Thyroid gland (tissue), 4 donors: ENCODE data around the gene TIMM17A. TPM values are rescaled to one million over a fixed set of nuclear protein-coding genes. Genes with fewer than 3 reads are reported as not detected.

ENCODE experiments used
- DNase-seq, 2 donors: peaks; one replicate each; pipeline ENCODE4 v3.0.0-alpha.2; 2019
- H3K27ac ChIP-seq, 3 donors: fragments of 200-600 bp; sonication (generic); 1 replicate in 2 of 3; 2 replicates in 1 of 3; pipeline ENCODE4 v1.5.1; 2016 to 2019; ENCODE audit warnings: mild to moderate bottlenecking in 1 of 3, moderate library complexity in 1 of 3
- H3K27me3 ChIP-seq: fragments of 200-600 bp; sonication (generic); one replicate; pipeline ENCODE4 v1.5.1; 2019
- H3K36me3 ChIP-seq, 2 donors: fragments of 200-600 bp; sonication (generic); one replicate each; pipeline ENCODE4 v1.5.1; 2016 to 2019
- H3K4me1 ChIP-seq, 2 donors: fragments of 200-600 bp; sonication (generic); one replicate each; pipeline ENCODE4 v1.5.1; 2017 to 2019
- H3K4me3 ChIP-seq, 3 donors: fragments of 200-600 bp; sonication (generic); replicated peaks in 1 of 3; 1 replicate in 2 of 3; 2 replicates in 1 of 3; pipeline ENCODE4 v1.5.1; 2016; ENCODE audit warnings: mild to moderate bottlenecking in 1 of 3
- H3K9me3 ChIP-seq: fragments of 200-600 bp; sonication (generic); one replicate; pipeline ENCODE4 v1.5.1; 2017
- POLR2A ChIP-seq, 2 donors: fragments of 450-650 bp; IDR thresholded peaks; one replicate each; pipeline ENCODE4 v1.6.1; 2017; ENCODE audit warnings: antibody characterized with exemption in 2 of 2, mild to moderate bottlenecking in 2 of 2, moderate library complexity in 1 of 2
- WGBS, 2 donors: methylation state at CpG; one replicate each; pipeline ENCODE4 v1.1.5; 2017; 5-methylcytosine and 5-hydroxymethylcytosine counted together
- intact Hi-C: fragments of 100-400 bp; cut with DNase I; formaldehyde crosslinking; loops from one replicate; pipeline ENCODE4 v1.15.1; 2023
- total RNA-seq, 4 donors: library from RNA; depleted of rRNA; stranded (reverse); fragments of >200 nt; gene quantifications; one replicate each; pipeline ENCODE4 v1.2.3, GENCODE V29; 2016
- TF ChIP-seq, protein P1 (sequence below), 6 experiments: fragments of 200-600 bp in 3 of 6; fragments of 450-650 bp in 3 of 6; sonication (generic) in 3 of 6; IDR thresholded peaks; one replicate each; pipeline ENCODE4 v1.5.1; 2016 to 2019; ENCODE audit warnings: antibody characterized with exemption in 6 of 6, mild to moderate bottlenecking in 2 of 6, inconsistent platforms in 1 of 6, moderate library complexity in 1 of 6

Gene TIMM17A
- total RNA-seq, 4 donors from 2014 or later, result 34.7 to 46.8 (median 40.1) TPM

GRCh38 chr1:201912832-201913231 is 42.5 kb upstream of the TIMM17A start:
- no peak for DNase-seq
- TF ChIP-seq, protein P1, sequence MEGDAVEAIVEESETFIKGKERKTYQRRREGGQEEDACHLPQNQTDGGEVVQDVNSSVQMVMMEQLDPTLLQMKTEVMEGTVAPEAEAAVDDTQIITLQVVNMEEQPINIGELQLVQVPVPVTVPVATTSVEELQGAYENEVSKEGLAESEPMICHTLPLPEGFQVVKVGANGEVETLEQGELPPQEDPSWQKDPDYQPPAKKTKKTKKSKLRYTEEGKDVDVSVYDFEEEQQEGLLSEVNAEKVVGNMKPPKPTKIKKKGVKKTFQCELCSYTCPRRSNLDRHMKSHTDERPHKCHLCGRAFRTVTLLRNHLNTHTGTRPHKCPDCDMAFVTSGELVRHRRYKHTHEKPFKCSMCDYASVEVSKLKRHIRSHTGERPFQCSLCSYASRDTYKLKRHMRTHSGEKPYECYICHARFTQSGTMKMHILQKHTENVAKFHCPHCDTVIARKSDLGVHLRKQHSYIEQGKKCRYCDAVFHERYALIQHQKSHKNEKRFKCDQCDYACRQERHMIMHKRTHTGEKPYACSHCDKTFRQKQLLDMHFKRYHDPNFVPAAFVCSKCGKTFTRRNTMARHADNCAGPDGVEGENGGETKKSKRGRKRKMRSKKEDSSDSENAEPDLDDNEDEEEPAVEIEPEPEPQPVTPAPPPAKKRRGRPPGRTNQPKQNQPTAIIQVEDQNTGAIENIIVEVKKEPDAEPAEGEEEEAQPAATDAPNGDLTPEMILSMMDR (IDR thresholded peaks at IDR 0.05), result no peak
- TF ChIP-seq POLR2A (IDR thresholded peaks at IDR 0.05), result no peak
- H3K36me3 ChIP-seq, result no peaks in the 10 kb centered on the region
- H3K27me3 ChIP-seq, result no peaks in the 10 kb centered on the region
- no peaks in the 10 kb centered on the region for H3K9me3 ChIP-seq
- WGBS, 2 donors, result 59 to 75% methylated on average over 5 of the region's 5 CpGs
- H3K4me3 ChIP-seq, result no peak overlapping the region
- peaks cover 12 to 27% of the 10 kb centered on the region in 2 donors for H3K4me1 ChIP-seq
- H3K27ac ChIP-seq, result peak overlapping the region in 2 of 3 donors; percentile 24 to 61
- intact Hi-C loops, result no loop called here

- intact Hi-C loops, result no loop called here
- H3K27ac ChIP-seq, result peak overlapping the region in 1 of 3 donors; percentile 61
- no peak overlapping the region for H3K4me3 ChIP-seq
- no peaks in the 10 kb centered on the region for H3K36me3 ChIP-seq
- H3K27me3 ChIP-seq, result no peaks in the 10 kb centered on the region
- H3K4me1 ChIP-seq, result peaks cover 19 to 28% of the 10 kb centered on the region in 2 donors
- no peak for DNase-seq
- TF ChIP-seq POLR2A (IDR thresholded peaks at IDR 0.05), result no peak
- TF ChIP-seq, protein P1 (IDR thresholded peaks at IDR 0.05), result no peak
- H3K9me3 ChIP-seq, result no peaks in the 10 kb centered on the region
- WGBS, 2 donors, result 81 to 87% methylated on average over 13 to 14 of the region's 14 CpGs
These were observed 40.7 kb upstream of the TIMM17A start for GRCh38 chr1:201914456-201915235.

- Histone ChIP-seq H3K9me3 (no peaks in the 10 kb centered on the region), H3K27ac (peak overlapping the region in 2 of 3 donors; percentile 66 to 77), H3K36me3 (no peaks in the 10 kb centered on the region), H3K4me3 (no peak overlapping the region), H3K4me1 (peaks cover 19 to 32% of the 10 kb centered on the region in 2 donors), H3K27me3 (no peaks in the 10 kb centered on the region)
- 48 to 51% methylated on average over 11 of the region's 11 CpGs for WGBS, 2 donors
- DNase-seq, result peak; percentile 56 to 62
- intact Hi-C loops, result no loop called here
- TF ChIP-seq, protein P1 (IDR thresholded peaks at IDR 0.05), result no peak
- no peak for TF ChIP-seq POLR2A (IDR thresholded peaks at IDR 0.05)
These were observed 38.6 kb upstream of the TIMM17A start for GRCh38 chr1:201916649-201917249.

DNA sequence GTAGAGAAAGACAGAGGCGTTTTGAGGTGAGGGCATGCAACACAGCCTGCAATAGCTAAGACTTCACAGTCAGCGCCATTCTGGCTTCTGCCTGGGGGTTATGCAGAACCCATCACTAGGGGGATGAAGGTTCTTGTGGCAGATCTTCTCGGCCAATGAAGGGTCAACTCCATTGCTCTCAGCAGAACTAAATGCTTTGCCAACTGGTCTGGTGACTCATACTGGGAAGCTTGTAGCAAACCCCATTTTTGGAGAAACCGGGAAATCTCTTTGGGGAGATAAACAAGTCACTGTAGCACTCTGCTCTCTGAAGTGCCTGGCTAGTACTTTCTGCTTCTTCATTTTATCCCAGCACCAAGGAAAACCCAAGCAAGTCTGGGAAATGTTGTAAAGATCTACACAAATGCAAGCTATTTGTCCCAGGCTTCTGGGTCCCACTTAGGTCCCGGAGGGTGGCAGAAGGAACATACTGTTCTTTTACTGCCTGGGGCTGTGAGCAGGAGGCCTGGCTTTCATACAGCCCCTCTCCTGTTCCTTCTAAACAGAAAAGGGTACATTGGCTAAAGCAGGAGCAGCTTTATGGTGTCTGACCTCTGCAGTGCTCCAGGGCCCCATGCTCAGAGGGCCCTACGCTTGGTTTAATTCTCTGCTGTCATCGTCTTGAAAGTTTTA is 37.8 kb upstream of the TIMM17A start:
- 79 to 82% methylated on average over 7 of the region's 7 CpGs for WGBS, 2 donors
- peak in 1 of 2 donors; percentile 7 for TF ChIP-seq POLR2A (IDR thresholded peaks at IDR 0.05)
- TF ChIP-seq, protein P1 (IDR thresholded peaks at IDR 0.05), result no peak
- Histone ChIP-seq H3K9me3 (no peaks in the 10 kb centered on the region), H3K27ac (peak overlapping the region in 2 of 3 donors; percentile 66 to 77), H3K27me3 (no peaks in the 10 kb centered on the region), H3K4me1 (peaks cover 19 to 32% of the 10 kb centered on the region in 2 donors), H3K36me3 (no peaks in the 10 kb centered on the region), H3K4me3 (no peak overlapping the region)
- intact Hi-C loops, result no loop called here
- peak in 1 of 2 donors; percentile 50 for DNase-seq
